GM12872 (cell line): Measurements from ENCODE around the gene VEPH1.

Experiments used
- CTCF ChIP-seq: IDR thresholded peaks from 3 replicates; pipeline ENCODE4 v1.5.1; 2011; ENCODE audit warnings: low read depth, mild to moderate bottlenecking, low read length, moderate library complexity; ENCODE audit not compliant: insufficient read depth

VEPH1 gene

GRCh38 chr3:157502916-157503595 is at the start of gene VEPH1:
Gene VEPH1 (minus strand): TSS chr3:157503416. CDS start chr3:157495349, 8,067 bp downstream.
- no peak for TF ChIP-seq CTCF

GRCh38 chr3:157551961-157552360 is 48.7 kb upstream of the VEPH1 start:
- TF ChIP-seq CTCF, result no peak

GRCh38 chr3:157549498-157549897 is 46.3 kb upstream of the VEPH1 start:
- TF ChIP-seq CTCF, result no peak

- no peak for TF ChIP-seq CTCF
Measured at GRCh38 chr3:157544501-157545130, 41.4 kb upstream of the VEPH1 start.

- TF ChIP-seq CTCF, result no peak
Measured at GRCh38 chr3:157543501-157544035, 40.4 kb upstream of the VEPH1 start.

- TF ChIP-seq CTCF, result no peak
Measured at GRCh38 chr3:157542711-157543500, 39.7 kb upstream of the VEPH1 start.
